MCF 10A (cell line): ENCODE results near the gene DOCK9. TPM values are rescaled to one million over a fixed set of nuclear protein-coding genes. Genes with fewer than 3 reads are reported as not detected.

Source experiments
- BruUV-seq: library from RNA; stranded (reverse); fragments of 400-500 nt; replicated peaks from 2 replicates; lab custom pipeline; 2021; lab: Mats Ljungman, UMichigan
- CTCF ChIA-PET: fragments of 300-600 bp; sonication (Branson Sonifier 250); formaldehyde crosslinking; extraction: SDS; loops from one replicate; lab custom pipeline; 2021; ENCODE audit warnings: antibody characterized with exemption, inconsistent platforms; lab: Yijun Ruan, JAX
- POLR2A ChIA-PET: fragments of 300-600, 350-650 bp; sonication (Branson Sonifier 250); formaldehyde crosslinking; extraction: SDS; loops from one replicate; lab custom pipeline; 2020; ENCODE audit warnings: antibody characterized with exemption, inconsistent platforms; lab: Yijun Ruan, JAX
- DNase-seq: peaks from one replicate; pipeline ENCODE4 v3.0.0-alpha.2; 2018; ENCODE audit not compliant: unreplicated experiment
- H3K27ac Mint-ChIP-seq: one replicate; pipeline ENCODE4 v1.8.0; 2022; ENCODE audit warnings: mild to moderate bottlenecking, low read depth, mixed read lengths; ENCODE audit not compliant: unreplicated experiment
- H3K27me3 Mint-ChIP-seq: one replicate; pipeline ENCODE4 v1.8.0; 2022; ENCODE audit warnings: mixed read lengths; ENCODE audit not compliant: insufficient read depth, unreplicated experiment
- H3K36me3 Mint-ChIP-seq: one replicate; pipeline ENCODE4 v1.8.0; 2022; ENCODE audit warnings: mild to moderate bottlenecking, moderate library complexity, mixed read lengths; ENCODE audit not compliant: insufficient read depth, unreplicated experiment
- H3K4me1 Mint-ChIP-seq: one replicate; pipeline ENCODE4 v1.8.0; 2022; ENCODE audit warnings: mixed read lengths; ENCODE audit not compliant: insufficient read depth, unreplicated experiment
- H3K4me3 Mint-ChIP-seq: one replicate; pipeline ENCODE4 v1.8.0; 2022; ENCODE audit warnings: mild to moderate bottlenecking, moderate library complexity, mixed read lengths; ENCODE audit not compliant: unreplicated experiment
- H3K9me3 Mint-ChIP-seq: one replicate; pipeline ENCODE4 v1.8.0; 2022; ENCODE audit warnings: mixed read lengths; ENCODE audit not compliant: unreplicated experiment
- intact Hi-C: fragments of 100-400 bp; cut with micrococcal nuclease; formaldehyde crosslinking; loops from 2 replicates; pipeline ENCODE4 v1.14.1; 2022
- total RNA-seq: library from RNA; stranded (reverse); gene quantifications from 2 replicates; pipeline ENCODE4 v1.2.3, GENCODE V29; 2022
- TF ChIP-seq, protein P1 (sequence below): fragments of 200-600 bp; IDR thresholded peaks from one replicate; pipeline ENCODE4 v1.8.0; 2022; ENCODE audit warnings: antibody characterized with exemption, mild to moderate bottlenecking; ENCODE audit not compliant: unreplicated experiment

DOCK9 gene
- total RNA-seq, 1 experiment from 2014 or later, result 77.0 TPM

DNA sequence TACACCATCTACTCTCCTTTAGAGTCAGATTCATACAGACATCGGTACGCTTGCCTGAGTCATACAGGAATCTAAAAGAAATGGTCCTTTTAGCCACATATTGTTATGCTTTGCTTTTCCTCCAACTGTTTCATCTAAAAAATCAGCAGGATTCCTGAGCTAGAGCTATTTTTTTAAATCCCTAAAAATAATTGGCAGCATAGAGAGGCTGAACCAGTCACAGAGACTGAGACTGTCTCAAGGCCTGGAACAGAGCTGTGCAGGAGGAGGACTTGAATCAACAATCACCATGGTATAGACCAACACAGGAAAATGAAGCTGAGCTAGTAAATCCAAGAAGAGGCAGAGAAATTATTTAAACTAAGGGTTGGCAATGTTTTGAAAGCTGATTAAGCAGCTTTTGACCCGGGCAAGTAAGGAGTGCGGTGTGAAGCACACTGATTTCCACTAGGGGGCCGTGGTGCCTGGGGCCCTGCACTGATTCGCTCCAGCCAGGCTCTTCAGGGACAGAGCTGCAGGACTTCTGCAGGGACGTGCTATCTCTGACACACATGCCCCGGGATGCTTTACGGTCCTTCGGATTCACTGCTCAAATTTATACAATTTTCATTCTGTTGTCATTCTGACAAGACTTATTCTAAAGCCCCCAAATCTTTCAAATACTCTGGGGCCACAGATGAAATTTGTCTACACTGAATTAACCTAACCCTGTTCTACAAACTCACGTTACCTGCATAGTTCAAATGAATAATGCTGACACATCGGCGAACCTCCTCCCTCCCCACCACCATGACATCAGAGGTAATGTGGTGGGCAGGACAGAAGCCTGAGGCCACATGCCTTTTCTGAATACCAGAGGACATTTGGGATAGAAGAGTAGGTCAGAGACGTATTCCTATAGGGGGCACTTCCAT lies 137.8 kb downstream of the DOCK9 start:
- intact Hi-C loops, result loop anchor here (1.0 to 10.0 kb wide), 3 partner anchors 193 to 985 kb away; no protein-coding TSS in a partner anchor
- ChIA-PET POLR2A (no interaction called here), CTCF (interaction anchor here (0.6 to 2.6 kb wide), 33 partner anchors 9 to 1193 kb away, joined by 3 to 19 read pairs (median 3); no protein-coding TSS in a partner anchor)
- Mint-ChIP-seq H3K36me3 (peaks cover 28% of the 10 kb centered on the region), H3K27me3 (no peaks in the 10 kb centered on the region), H3K27ac (no peak overlapping the region), H3K4me3 (no peak overlapping the region), H3K9me3 (no peaks in the 10 kb centered on the region), H3K4me1 (peaks cover under 1% of the 10 kb centered on the region)
- TF ChIP-seq, protein P1, sequence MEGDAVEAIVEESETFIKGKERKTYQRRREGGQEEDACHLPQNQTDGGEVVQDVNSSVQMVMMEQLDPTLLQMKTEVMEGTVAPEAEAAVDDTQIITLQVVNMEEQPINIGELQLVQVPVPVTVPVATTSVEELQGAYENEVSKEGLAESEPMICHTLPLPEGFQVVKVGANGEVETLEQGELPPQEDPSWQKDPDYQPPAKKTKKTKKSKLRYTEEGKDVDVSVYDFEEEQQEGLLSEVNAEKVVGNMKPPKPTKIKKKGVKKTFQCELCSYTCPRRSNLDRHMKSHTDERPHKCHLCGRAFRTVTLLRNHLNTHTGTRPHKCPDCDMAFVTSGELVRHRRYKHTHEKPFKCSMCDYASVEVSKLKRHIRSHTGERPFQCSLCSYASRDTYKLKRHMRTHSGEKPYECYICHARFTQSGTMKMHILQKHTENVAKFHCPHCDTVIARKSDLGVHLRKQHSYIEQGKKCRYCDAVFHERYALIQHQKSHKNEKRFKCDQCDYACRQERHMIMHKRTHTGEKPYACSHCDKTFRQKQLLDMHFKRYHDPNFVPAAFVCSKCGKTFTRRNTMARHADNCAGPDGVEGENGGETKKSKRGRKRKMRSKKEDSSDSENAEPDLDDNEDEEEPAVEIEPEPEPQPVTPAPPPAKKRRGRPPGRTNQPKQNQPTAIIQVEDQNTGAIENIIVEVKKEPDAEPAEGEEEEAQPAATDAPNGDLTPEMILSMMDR, result peak; percentile 75
- BruUV-seq, result no TSS peak
- DNase-seq, result peak; percentile 61

DNA sequence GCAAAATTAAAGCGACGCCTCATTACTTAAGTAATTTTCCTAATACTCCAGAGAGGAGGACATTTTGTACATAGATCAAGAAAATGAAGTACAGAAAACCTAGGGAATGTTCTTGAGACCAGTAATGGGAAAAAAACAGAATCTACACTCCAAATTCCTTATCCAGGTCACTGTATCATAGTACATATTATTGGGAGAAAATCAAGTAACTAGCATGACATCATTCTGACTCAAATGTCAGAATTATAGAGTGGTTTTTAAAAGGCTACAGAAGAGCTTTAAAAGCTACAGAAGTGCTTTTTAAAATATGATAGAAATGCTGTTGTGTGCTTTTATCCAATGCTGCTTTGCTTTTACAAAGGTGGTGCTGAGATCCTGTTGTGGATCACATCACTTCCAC lies 139.1 kb downstream of the DOCK9 start:
- H3K27me3 Mint-ChIP-seq, result no peaks in the 10 kb centered on the region
- BruUV-seq, result no TSS peak
- intact Hi-C loops, result no loop called here

DNA sequence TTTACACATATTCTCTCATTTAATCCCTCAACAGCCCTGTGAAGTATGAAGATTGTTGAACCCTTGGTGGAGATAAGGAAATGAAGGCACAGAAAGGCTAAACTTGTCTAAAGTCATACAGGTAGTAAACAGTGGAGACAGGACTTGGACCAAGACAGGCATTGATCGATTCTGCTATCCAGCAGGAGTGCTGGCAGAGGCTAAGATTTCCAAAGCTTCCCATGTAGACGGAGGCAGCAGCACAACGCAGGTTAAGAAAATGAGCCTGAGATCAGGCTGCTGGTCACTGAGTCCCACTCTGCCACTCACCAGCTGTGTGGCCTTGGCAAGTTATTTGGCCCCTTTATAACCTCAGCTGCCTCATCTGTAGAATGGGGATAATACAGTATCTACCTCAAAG lies 140.0 kb downstream of the DOCK9 start:
- DNase-seq, result no peak
- Mint-ChIP-seq H3K36me3 (peaks cover 26% of the 10 kb centered on the region), H3K9me3 (no peaks in the 10 kb centered on the region), H3K4me1 (peaks cover 9% of the 10 kb centered on the region), H3K4me3 (no peak overlapping the region), H3K27me3 (no peaks in the 10 kb centered on the region), H3K27ac (no peak overlapping the region)
- TF ChIP-seq, protein P1, result no peak
- intact Hi-C loops, result no loop called here
- CTCF ChIA-PET, result interaction anchor here (0.6 to 2.6 kb wide), 6 partner anchors 9 to 599 kb away, joined by 3 to 19 read pairs (median 3); no protein-coding TSS in a partner anchor
- BruUV-seq, result no TSS peak
- POLR2A ChIA-PET, result no interaction called here

More for the DNA sequence above, 139.1 kb downstream of the DOCK9 start:
- Mint-ChIP-seq H3K9me3 (no peaks in the 10 kb centered on the region), H3K27ac (no peak overlapping the region), H3K36me3 (peaks cover 23% of the 10 kb centered on the region), H3K4me1 (peaks cover 9% of the 10 kb centered on the region), H3K4me3 (no peak overlapping the region)
- no peak for DNase-seq
- TF ChIP-seq, protein P1, result no peak
- ChIA-PET CTCF (interaction anchor here (0.6 to 2.6 kb wide), 4 partner anchors 10 to 326 kb away, joined by 3 to 19 read pairs (median 3); no protein-coding TSS in a partner anchor), POLR2A (no interaction called here)

DNA sequence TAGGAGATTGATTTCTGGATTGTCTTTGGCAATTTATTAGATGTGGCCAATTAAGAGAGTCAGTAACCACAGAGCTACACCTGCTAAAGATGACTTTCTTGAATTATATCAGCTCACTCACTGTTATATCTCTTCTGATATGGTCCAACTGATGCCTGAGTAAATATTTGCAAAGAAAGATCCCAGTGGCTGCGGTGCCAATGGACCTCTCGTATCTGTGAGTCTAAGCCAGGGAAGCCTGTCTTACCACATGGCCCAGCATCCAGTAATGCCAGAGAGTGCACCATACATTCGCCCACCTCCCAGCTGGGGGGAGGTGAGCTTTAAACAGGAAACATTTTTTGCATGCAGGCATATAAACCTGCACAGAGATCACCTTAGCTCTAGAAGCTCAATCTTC lies 142.7 kb downstream of the DOCK9 start:
- no TSS peak for BruUV-seq
- POLR2A ChIA-PET, result no interaction called here
- H3K27ac Mint-ChIP-seq, result peak overlapping the region; percentile 74
- DNase-seq, result no peak
- H3K9me3 Mint-ChIP-seq, result no peaks in the 10 kb centered on the region
- CTCF ChIA-PET, result interaction anchor here (0.6 to 1.2 kb wide), 7 partner anchors 9 to 386 kb away, joined by 3 to 4 read pairs (median 3); no protein-coding TSS in a partner anchor
- peaks cover 33% of the 10 kb centered on the region for H3K36me3 Mint-ChIP-seq
- intact Hi-C loops, result no loop called here
- no peaks in the 10 kb centered on the region for H3K27me3 Mint-ChIP-seq
- TF ChIP-seq, protein P1, result no peak
- H3K4me1 Mint-ChIP-seq, result peaks cover 9% of the 10 kb centered on the region
- no peak overlapping the region for H3K4me3 Mint-ChIP-seq
